Omental fat pad (tissue), 4 donors: ENCODE results near the gene JAZF1. TPM values are rescaled to one million over a fixed set of nuclear protein-coding genes. Genes with fewer than 3 reads are reported as not detected.

Experiments used
- ATAC-seq: fragments of 150-250 bp; one replicate; pipeline ENCODE4 v1.9.1; 2016; ENCODE audit warnings: mild to moderate bottlenecking, moderate library complexity; ENCODE audit not compliant: low FRiP score
- DNase-seq: peaks from one replicate; pipeline ENCODE4 v3.0.0-alpha.2; 2019; ENCODE audit warnings: low spot score
- CTCF ChIP-seq, 3 donors: fragments of 450-650 bp; IDR thresholded peaks; one replicate each; pipeline ENCODE4 v1.5.1; 2016 to 2017; ENCODE audit warnings: antibody characterized with exemption in 3 of 3, mild to moderate bottlenecking in 3 of 3, moderate library complexity in 2 of 3
- total RNA-seq, 4 donors: library from RNA; depleted of rRNA; stranded (reverse); fragments of >200 nt; gene quantifications; one replicate each; pipeline ENCODE4 v1.1.0, GENCODE V29; 2016

Gene JAZF1
- total RNA-seq, 4 donors from 2014 or later: 12.1 to 15.3 (median 12.8) TPM

- ATAC-seq (no peak), DNase-seq (no peak)
- no peak for TF ChIP-seq CTCF (IDR thresholded peaks at IDR 0.05)
Observed at GRCh38 chr7:27953777-27954176, 226.8 kb downstream of the JAZF1 start.

GRCh38 chr7:27953361-27953760 is 227.2 kb downstream of the JAZF1 start:
- no peak for ATAC-seq
- TF ChIP-seq CTCF (IDR thresholded peaks at IDR 0.05): no peak
- no peak for DNase-seq

- TF ChIP-seq CTCF (IDR thresholded peaks at IDR 0.05): no peak
- DNase-seq (no peak), ATAC-seq (no peak)
Observed at GRCh38 chr7:27952456-27953285, 227.9 kb downstream of the JAZF1 start.

- DNase-seq (no peak), ATAC-seq (no peak)
- no peak for TF ChIP-seq CTCF (IDR thresholded peaks at IDR 0.05)
Observed at GRCh38 chr7:27950123-27950522, 230.5 kb downstream of the JAZF1 start.

- TF ChIP-seq CTCF (IDR thresholded peaks at IDR 0.05): no peak
- DNase-seq (no peak), ATAC-seq (no peak)
Observed at GRCh38 chr7:27948861-27949260, 231.7 kb downstream of the JAZF1 start.

GRCh38 chr7:27947586-27948278 is 232.9 kb downstream of the JAZF1 start:
- TF ChIP-seq CTCF (IDR thresholded peaks at IDR 0.05): no peak
- peak; percentile 83 for ATAC-seq
- no peak for DNase-seq
